DMS153 treated with DMSO at 0.1 percent for 48 hours (cell line): ENCODE results near the gene PLEKHA6.

ENCODE experiments used
- DNase-seq: peaks from one replicate; lab custom pipeline; 2025; ENCODE audit not compliant: unreplicated experiment; lab: John Stamatoyannopoulos, UW

PLEKHA6 gene

GRCh38 chr1:204357551-204358490 lies 1.9 kb downstream of the PLEKHA6 start:
- no peak for DNase-seq

GRCh38 chr1:204356997-204357396 lies 2.7 kb downstream of the PLEKHA6 start:
- no peak for DNase-seq

GRCh38 chr1:204355913-204356312 lies 3.8 kb downstream of the PLEKHA6 start:
- no peak for DNase-seq

GRCh38 chr1:204354579-204354978 lies 5.2 kb downstream of the PLEKHA6 start:
- no peak for DNase-seq

GRCh38 chr1:204353213-204353910 lies 6.4 kb downstream of the PLEKHA6 start:
- no peak for DNase-seq

GRCh38 chr1:204350857-204351573 lies 8.7 kb downstream of the PLEKHA6 start:
- no peak for DNase-seq

- DNase-seq, result no peak
These were observed 9.4 kb downstream of the PLEKHA6 start for GRCh38 chr1:204350312-204350711.

GRCh38 chr1:204349602-204350001 lies 10.1 kb downstream of the PLEKHA6 start:
- no peak for DNase-seq

GRCh38 chr1:204348722-204349121 lies 11.0 kb downstream of the PLEKHA6 start:
- DNase-seq, result no peak

- DNase-seq, result no peak
These were observed 11.5 kb downstream of the PLEKHA6 start for GRCh38 chr1:204348242-204348641.

- no peak for DNase-seq
These were observed 13.6 kb downstream of the PLEKHA6 start for GRCh38 chr1:204345941-204346645.

- no peak for DNase-seq
These were observed 14.3 kb downstream of the PLEKHA6 start for GRCh38 chr1:204345438-204345841.

- DNase-seq, result no peak
These were observed 14.9 kb downstream of the PLEKHA6 start for GRCh38 chr1:204344665-204345355.

- no peak for DNase-seq
These were observed 15.9 kb downstream of the PLEKHA6 start for GRCh38 chr1:204343802-204344201.

- DNase-seq, result no peak
These were observed 16.5 kb downstream of the PLEKHA6 start for GRCh38 chr1:204343247-204343646.

- DNase-seq, result no peak
These were observed 17.4 kb downstream of the PLEKHA6 start for GRCh38 chr1:204342310-204342709.

GRCh38 chr1:204341380-204341779 lies 18.3 kb downstream of the PLEKHA6 start:
- DNase-seq, result peak; percentile 25

- peak; percentile 97 for DNase-seq
These were observed 19.4 kb downstream of the PLEKHA6 start for GRCh38 chr1:204340081-204340889.

- no peak for DNase-seq
These were observed 20.2 kb downstream of the PLEKHA6 start for GRCh38 chr1:204339541-204339940.
